Measurements from ENCODE around the gene DPEP1. TPM values are rescaled to one million over a fixed set of nuclear protein-coding genes. Genes with fewer than 3 reads are reported as not detected.

DPEP1 gene
- total RNA-seq, 1 experiment from 2014 or later: 13.6 TPM

DNA sequence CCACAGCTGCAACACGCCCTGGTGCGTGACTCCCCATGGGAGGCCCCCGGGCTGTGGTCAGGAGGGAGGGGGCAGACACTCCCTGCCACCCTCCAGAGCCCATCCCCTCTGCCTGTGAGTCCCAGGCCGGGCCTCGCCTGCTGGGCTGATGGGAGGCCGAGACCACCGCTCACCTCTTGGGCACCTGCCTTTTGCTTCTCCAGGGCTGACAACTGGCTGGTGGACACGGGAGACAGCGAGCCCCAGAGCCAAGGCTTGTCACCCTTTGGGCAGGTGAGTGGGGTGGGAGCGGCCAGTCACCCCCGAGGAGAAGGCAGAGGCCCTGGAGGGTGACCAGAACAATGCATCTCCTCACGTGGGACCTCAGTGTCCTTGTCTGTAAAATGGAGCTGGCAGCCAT is 23.2 kb downstream of the DPEP1 start (continued):
- TF ChIP-seq, protein P1, sequence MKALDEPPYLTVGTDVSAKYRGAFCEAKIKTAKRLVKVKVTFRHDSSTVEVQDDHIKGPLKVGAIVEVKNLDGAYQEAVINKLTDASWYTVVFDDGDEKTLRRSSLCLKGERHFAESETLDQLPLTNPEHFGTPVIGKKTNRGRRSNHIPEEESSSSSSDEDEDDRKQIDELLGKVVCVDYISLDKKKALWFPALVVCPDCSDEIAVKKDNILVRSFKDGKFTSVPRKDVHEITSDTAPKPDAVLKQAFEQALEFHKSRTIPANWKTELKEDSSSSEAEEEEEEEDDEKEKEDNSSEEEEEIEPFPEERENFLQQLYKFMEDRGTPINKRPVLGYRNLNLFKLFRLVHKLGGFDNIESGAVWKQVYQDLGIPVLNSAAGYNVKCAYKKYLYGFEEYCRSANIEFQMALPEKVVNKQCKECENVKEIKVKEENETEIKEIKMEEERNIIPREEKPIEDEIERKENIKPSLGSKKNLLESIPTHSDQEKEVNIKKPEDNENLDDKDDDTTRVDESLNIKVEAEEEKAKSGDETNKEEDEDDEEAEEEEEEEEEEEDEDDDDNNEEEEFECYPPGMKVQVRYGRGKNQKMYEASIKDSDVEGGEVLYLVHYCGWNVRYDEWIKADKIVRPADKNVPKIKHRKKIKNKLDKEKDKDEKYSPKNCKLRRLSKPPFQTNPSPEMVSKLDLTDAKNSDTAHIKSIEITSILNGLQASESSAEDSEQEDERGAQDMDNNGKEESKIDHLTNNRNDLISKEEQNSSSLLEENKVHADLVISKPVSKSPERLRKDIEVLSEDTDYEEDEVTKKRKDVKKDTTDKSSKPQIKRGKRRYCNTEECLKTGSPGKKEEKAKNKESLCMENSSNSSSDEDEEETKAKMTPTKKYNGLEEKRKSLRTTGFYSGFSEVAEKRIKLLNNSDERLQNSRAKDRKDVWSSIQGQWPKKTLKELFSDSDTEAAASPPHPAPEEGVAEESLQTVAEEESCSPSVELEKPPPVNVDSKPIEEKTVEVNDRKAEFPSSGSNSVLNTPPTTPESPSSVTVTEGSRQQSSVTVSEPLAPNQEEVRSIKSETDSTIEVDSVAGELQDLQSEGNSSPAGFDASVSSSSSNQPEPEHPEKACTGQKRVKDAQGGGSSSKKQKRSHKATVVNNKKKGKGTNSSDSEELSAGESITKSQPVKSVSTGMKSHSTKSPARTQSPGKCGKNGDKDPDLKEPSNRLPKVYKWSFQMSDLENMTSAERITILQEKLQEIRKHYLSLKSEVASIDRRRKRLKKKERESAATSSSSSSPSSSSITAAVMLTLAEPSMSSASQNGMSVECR (CRISPR knock-in tag; IDR thresholded peaks at IDR 0.05; ENCODE audit: borderline replicate concordance): no peak
- TF ChIP-seq, protein P2, sequence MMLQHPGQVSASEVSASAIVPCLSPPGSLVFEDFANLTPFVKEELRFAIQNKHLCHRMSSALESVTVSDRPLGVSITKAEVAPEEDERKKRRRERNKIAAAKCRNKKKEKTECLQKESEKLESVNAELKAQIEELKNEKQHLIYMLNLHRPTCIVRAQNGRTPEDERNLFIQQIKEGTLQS (CRISPR knock-in tag; conservative IDR thresholded peaks at IDR 0.05): no peak
- TF ChIP-seq, protein P3, sequence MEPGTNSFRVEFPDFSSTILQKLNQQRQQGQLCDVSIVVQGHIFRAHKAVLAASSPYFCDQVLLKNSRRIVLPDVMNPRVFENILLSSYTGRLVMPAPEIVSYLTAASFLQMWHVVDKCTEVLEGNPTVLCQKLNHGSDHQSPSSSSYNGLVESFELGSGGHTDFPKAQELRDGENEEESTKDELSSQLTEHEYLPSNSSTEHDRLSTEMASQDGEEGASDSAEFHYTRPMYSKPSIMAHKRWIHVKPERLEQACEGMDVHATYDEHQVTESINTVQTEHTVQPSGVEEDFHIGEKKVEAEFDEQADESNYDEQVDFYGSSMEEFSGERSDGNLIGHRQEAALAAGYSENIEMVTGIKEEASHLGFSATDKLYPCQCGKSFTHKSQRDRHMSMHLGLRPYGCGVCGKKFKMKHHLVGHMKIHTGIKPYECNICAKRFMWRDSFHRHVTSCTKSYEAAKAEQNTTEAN (CRISPR knock-in tag; IDR thresholded peaks at IDR 0.05): no peak

DNA sequence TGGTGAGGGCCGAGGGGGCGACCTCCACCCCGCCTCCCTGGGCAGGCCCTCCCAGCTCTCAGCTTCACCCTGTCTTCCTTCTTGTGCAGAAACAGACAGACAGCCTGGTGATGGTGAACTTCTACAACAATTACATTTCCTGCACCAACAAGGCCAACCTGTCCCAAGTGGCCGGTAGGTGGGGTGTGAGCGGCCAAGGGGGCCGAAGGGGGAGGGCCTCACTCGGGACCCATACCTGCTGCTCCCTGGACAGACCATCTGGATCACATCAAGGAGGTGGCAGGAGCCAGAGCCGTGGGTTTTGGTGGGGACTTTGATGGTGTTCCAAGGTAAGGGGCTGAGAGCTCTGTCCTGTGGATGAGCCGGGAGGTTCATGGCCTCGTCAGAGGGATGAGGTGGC is 23.9 kb downstream of the DPEP1 start:
- ChIA-PET CTCF (interaction anchor here (1.2 to 2.0 kb wide), 4 partner anchors 22 to 38 kb away, joined by 3 to 6 read pairs (median 4); no protein-coding TSS in a partner anchor), POLR2A (no interaction called here)
- Mint-ChIP-seq H3K36me3 (no peaks in the 10 kb centered on the region), H3K4me3 (no peak overlapping the region), H3K27ac (no peak overlapping the region), H3K9me3 (no peaks in the 10 kb centered on the region), H3K4me1 (peaks cover 7% of the 10 kb centered on the region), H3K27me3 (ENCODE audit: low read depth) (peaks cover 15% of the 10 kb centered on the region)
- DNase-seq (ENCODE audit: low spot score) (no peak), ATAC-seq (no peak)
- TF ChIP-seq, protein P4, sequence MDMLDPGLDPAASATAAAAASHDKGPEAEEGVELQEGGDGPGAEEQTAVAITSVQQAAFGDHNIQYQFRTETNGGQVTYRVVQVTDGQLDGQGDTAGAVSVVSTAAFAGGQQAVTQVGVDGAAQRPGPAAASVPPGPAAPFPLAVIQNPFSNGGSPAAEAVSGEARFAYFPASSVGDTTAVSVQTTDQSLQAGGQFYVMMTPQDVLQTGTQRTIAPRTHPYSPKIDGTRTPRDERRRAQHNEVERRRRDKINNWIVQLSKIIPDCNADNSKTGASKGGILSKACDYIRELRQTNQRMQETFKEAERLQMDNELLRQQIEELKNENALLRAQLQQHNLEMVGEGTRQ (CRISPR knock-in tag; IDR thresholded peaks at IDR 0.05): no peak
- TF ChIP-seq ATF1 (CRISPR knock-in tag; IDR thresholded peaks at IDR 0.05) (no peak), NFATC4 (CRISPR knock-in tag; IDR thresholded peaks at IDR 0.05) (no peak), MXD4 (CRISPR knock-in tag; IDR thresholded peaks at IDR 0.05; ENCODE audit: borderline replicate concordance) (no peak), SOX15 (CRISPR knock-in tag; IDR thresholded peaks at IDR 0.05) (no peak), TEAD4 (CRISPR knock-in tag; IDR thresholded peaks at IDR 0.05) (no peak), KAT7 (CRISPR knock-in tag; IDR thresholded peaks at IDR 0.05; ENCODE audit: borderline replicate concordance) (no peak)
- TF ChIP-seq, protein P5, sequence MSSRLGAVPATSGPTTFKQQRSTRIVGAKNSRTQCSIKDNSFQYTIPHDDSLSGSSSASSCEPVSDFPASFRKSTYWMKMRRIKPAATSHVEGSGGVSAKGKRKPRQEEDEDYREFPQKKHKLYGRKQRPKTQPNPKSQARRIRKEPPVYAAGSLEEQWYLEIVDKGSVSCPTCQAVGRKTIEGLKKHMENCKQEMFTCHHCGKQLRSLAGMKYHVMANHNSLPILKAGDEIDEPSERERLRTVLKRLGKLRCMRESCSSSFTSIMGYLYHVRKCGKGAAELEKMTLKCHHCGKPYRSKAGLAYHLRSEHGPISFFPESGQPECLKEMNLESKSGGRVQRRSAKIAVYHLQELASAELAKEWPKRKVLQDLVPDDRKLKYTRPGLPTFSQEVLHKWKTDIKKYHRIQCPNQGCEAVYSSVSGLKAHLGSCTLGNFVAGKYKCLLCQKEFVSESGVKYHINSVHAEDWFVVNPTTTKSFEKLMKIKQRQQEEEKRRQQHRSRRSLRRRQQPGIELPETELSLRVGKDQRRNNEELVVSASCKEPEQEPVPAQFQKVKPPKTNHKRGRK (CRISPR knock-in tag; IDR thresholded peaks at IDR 0.05; ENCODE audit: borderline replicate concordance): no peak
- TF ChIP-seq, protein P6, sequence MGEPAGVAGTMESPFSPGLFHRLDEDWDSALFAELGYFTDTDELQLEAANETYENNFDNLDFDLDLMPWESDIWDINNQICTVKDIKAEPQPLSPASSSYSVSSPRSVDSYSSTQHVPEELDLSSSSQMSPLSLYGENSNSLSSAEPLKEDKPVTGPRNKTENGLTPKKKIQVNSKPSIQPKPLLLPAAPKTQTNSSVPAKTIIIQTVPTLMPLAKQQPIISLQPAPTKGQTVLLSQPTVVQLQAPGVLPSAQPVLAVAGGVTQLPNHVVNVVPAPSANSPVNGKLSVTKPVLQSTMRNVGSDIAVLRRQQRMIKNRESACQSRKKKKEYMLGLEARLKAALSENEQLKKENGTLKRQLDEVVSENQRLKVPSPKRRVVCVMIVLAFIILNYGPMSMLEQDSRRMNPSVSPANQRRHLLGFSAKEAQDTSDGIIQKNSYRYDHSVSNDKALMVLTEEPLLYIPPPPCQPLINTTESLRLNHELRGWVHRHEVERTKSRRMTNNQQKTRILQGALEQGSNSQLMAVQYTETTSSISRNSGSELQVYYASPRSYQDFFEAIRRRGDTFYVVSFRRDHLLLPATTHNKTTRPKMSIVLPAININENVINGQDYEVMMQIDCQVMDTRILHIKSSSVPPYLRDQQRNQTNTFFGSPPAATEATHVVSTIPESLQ (CRISPR knock-in tag; IDR thresholded peaks at IDR 0.05): no peak

DNA sequence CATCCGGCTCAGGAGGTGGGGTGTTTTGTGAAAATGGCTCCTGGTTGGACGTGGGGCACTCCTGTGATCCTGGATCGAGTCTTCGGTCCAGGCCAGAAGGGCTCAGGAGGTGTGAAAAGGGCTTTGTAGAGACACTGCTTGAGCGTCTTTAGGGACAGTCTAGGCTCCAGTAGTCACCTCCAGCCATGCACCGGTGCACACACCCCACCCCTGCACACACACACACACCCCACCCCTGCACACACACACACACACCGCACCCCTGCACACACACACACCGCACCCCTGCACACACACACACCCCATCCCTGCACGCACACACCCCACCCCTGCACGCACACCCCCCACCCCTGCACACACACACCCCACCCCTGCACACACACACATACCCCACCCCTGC is 25.0 kb downstream of the DPEP1 start:
- Mint-ChIP-seq H3K27ac (no peak overlapping the region), H3K9me3 (no peaks in the 10 kb centered on the region), H3K4me1 (peaks cover 7% of the 10 kb centered on the region), H3K27me3 (ENCODE audit: low read depth) (peaks cover 13% of the 10 kb centered on the region), H3K4me3 (no peak overlapping the region), H3K36me3 (no peaks in the 10 kb centered on the region)
- no peak for ATAC-seq
- ChIA-PET POLR2A (no interaction called here), CTCF (interaction anchor here (1.4 kb wide), 1 partner anchor 39 kb away, joined by 5 read pairs; no protein-coding TSS in a partner anchor)
- TF ChIP-seq TEAD1 (CRISPR knock-in tag; IDR thresholded peaks at IDR 0.05) (no peak), NFE2L1 (CRISPR knock-in tag; IDR thresholded peaks at IDR 0.05) (no peak), ZNF232 (CRISPR knock-in tag; IDR thresholded peaks at IDR 0.05) (no peak)
- TF ChIP-seq, protein P7, sequence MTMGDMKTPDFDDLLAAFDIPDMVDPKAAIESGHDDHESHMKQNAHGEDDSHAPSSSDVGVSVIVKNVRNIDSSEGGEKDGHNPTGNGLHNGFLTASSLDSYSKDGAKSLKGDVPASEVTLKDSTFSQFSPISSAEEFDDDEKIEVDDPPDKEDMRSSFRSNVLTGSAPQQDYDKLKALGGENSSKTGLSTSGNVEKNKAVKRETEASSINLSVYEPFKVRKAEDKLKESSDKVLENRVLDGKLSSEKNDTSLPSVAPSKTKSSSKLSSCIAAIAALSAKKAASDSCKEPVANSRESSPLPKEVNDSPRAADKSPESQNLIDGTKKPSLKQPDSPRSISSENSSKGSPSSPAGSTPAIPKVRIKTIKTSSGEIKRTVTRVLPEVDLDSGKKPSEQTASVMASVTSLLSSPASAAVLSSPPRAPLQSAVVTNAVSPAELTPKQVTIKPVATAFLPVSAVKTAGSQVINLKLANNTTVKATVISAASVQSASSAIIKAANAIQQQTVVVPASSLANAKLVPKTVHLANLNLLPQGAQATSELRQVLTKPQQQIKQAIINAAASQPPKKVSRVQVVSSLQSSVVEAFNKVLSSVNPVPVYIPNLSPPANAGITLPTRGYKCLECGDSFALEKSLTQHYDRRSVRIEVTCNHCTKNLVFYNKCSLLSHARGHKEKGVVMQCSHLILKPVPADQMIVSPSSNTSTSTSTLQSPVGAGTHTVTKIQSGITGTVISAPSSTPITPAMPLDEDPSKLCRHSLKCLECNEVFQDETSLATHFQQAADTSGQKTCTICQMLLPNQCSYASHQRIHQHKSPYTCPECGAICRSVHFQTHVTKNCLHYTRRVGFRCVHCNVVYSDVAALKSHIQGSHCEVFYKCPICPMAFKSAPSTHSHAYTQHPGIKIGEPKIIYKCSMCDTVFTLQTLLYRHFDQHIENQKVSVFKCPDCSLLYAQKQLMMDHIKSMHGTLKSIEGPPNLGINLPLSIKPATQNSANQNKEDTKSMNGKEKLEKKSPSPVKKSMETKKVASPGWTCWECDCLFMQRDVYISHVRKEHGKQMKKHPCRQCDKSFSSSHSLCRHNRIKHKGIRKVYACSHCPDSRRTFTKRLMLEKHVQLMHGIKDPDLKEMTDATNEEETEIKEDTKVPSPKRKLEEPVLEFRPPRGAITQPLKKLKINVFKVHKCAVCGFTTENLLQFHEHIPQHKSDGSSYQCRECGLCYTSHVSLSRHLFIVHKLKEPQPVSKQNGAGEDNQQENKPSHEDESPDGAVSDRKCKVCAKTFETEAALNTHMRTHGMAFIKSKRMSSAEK (CRISPR knock-in tag; IDR thresholded peaks at IDR 0.05; ENCODE audit: borderline replicate concordance): no peak
- no peak for DNase-seq (ENCODE audit: low spot score)

All from WTC11 (cell line).